Raji (cell line): ENCODE results near the gene CENPX.

Experiments used
- POLR2A ChIP-seq: IDR thresholded peaks from 2 replicates; pipeline ENCODE4 v1.6.1; 2011; ENCODE audit warnings: low read depth, low read length, control low read depth; ENCODE audit not compliant: insufficient read depth

The CENPX gene

DNA sequence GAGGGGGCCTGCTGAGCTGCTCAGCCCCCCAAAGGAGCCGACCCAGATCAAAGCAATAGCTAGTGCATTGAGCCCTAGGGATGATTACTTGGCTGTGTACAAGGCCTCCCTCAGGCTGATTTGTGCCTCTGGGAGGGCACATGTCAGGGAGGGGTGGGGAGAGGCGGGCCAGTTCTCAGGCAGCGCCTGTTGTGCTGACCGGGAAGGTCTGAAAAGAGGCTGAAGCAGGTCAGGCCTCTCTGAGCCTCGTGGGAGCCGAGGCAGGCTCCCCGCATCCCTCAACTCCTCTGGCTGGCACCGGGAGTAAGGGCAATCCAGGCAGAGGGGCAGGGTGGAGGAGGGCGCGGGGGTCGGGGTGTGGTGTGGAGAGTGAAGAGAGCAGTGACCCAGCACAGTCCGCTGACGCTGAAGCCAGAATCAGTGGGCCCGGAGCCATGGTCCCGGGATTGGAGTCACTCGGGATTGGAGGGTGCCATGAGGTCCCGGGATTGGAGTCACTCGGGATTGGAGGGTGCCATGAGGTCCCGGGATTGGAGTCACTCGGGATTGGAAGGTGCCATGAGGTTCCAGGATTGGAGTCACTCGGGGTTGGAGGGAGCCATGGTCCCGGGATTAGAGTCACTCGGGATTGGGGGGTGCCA, 11.8 kb upstream of the CENPX start:
- TF ChIP-seq POLR2A, result no peak

DNA sequence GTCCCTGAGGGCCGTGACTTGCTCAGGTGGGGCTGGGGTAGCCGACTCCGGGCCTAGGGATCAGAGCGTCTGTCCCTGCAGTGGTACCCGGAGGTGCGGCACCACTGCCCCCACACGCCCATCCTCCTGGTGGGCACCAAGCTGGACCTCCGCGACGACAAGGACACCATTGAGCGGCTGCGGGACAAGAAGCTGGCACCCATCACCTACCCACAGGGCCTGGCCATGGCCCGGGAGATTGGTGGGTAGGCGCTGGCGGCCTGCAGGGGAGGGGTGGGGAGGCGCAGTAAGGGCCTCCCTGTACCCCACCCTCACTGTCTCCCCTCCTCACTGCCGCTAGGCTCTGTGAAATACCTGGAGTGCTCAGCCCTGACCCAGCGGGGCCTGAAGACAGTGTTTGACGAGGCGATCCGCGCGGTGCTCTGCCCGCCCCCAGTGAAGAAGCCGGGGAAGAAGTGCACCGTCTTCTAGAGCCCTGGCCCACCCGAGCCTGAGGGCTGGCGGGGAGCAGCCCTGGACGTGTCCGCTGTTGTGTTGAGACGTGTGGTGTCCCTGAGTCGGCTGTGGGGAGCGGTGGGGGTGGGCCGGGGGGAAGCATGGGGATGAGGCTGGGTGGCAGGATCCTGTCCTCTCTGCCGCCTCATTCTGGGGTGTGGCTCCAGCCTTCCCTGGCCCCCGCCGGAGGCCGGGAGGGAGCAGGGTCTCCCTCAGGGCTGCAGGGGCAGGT, 10.8 kb upstream of the CENPX start:
- no peak for TF ChIP-seq POLR2A

DNA sequence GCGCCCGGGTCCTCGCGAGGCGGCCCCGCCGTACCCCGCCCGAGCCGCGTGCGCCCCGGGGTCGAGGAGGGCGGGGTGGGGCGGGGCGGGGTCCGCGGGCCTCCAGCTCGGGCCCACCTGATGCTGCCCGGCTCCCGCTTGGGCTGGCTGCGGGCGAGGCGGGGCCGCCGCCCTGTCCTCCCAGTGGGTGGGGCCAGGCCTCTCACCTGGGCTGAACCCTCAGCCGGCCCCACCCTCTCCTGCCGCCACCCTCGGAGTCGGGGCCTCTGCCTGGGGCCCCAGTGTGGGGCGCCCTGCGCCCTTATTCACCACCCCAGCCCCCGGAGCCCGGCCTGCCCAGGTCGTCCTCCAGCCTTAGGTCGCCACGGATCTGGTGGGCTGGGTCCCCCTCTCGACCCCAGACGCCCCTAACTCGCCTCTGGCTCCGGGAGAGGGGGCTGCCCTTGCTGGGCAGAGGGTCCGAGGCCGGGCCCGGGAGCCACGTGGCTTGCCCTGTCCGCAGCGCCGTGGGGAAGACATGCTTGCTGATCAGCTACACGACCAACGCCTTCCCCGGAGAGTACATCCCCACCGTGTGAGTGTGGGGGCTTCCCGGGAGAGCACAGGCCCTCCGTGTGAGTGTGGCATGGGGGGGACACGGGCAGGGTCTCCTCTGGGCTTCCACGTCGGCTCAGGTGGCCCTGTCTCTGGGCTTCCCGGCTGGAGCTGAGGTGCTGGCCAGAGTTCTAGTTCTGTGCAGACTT, 9.4 kb upstream of the CENPX start:
- no peak for TF ChIP-seq POLR2A

DNA sequence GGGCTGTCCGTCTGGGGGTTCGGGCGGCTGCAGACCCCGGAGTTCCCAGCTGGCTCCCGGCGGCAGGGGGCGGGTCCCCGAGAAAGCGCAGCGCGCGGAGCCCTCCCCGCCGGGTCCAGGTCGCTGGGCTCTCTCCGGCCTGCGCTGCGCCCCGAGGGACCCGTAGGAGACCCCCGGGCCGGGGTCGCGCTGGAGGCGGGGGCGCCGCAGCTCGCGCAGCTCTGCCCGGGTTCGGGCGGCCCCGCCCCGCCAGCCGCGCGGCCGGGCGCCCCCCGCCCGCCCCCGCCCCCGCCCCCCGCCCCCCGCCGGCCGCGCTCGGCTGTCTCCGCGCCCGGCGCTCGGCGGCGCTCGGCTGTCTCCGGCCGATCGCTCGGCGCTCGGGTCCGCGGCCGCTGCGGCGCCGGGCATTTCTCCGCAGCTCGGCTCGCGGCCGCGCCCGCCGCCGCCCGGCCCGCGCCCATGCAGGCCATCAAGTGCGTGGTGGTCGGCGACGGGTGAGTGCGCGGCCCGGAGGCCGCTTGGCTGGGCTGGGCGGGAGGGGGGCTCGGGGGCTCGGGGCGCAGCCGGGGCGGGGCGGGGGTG, 8.7 kb upstream of the CENPX start, which contains the start of gene RAC3:
RAC3 (plus strand) TSS at position 376 of the 582 bp plus-strand sequence; CDS start at position 460, 84 bp downstream.
- TF ChIP-seq POLR2A, result no peak

DNA sequence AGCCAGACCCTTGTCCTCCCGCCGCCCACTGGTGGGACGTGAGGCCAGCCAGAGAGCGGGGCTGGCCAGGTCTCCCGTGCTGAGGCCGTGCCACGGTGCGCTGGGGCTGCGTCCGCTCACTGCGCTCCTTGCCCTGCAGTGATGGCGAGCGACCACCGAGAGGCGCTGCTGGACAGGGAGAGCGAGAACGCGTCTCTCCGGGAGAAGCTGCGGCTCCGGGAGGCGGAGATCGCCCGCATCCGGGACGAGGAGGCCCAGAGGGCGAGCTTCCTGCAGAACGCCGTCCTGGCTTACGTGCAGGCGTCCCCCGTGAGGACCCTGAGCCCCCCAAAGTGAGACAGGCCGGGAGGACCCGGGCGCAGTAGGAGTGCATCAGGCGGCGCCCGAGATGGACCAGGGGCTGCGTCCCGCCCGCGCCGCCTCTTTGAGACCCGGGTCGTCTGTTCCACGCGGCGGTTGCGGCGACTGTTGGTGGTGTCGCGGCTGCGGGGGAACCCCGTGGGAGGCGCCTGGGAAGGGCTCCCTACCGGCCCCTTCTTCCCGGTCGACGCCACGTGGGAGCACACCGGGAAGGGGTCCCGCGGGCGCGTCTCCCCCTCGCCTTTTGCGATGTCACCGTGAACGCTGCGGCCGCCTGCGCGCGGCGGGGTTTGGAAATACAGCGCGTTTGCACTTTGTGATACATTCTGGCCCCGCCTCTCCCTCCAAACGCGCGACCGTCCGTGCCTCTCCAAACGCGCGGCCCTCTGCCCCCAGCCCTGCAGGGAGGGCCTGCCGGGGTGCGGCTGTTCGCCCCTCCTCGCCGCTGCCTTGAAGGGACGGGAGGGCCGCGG, 8.0 kb upstream of the CENPX start:
- no peak for TF ChIP-seq POLR2A

DNA sequence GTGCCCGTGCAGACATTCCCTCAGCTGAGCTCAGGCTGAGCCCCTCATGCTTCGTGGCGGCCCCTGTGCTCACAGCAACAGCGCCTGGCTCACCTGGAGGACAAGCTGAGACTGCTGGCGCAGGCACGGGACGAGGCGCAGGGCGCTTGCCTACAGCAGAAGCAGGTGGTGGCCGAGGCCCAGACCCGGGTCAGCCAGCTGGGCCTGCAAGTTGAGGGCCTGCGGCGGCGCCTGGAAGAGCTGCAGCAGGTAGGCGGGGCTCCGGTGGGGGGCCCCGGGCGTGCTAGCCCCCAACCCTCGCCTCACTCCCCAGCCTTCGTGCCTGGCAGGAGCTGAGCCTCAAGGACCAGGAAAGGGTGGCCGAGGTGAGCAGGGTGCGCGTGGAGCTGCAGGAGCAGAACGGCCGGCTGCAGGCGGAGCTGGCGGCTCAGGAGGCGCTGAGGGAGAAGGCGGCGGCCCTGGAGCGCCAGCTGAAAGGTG, 7.4 kb upstream of the CENPX start:
- TF ChIP-seq POLR2A, result no peak

DNA sequence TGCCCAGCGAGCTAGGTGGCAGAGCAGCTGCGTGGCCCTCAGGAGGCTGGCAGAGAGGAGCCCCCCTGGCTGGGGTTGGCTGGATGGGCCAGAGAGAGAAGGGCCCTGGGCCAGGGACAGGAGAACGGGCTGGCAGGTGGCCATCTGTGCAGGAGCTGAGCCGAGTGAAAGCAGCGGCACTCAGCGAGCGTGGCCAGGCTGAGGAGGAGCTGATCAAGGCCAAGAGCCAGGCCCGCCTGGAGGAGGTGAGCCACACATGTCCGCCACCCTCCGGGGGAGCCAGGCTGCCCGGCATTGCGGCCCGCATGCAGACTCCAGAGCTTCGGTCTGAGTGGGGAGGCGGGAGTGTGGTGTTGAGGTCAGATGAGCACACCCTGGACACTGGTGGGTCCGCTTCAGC, 6.7 kb upstream of the CENPX start:
- TF ChIP-seq POLR2A, result no peak

DNA sequence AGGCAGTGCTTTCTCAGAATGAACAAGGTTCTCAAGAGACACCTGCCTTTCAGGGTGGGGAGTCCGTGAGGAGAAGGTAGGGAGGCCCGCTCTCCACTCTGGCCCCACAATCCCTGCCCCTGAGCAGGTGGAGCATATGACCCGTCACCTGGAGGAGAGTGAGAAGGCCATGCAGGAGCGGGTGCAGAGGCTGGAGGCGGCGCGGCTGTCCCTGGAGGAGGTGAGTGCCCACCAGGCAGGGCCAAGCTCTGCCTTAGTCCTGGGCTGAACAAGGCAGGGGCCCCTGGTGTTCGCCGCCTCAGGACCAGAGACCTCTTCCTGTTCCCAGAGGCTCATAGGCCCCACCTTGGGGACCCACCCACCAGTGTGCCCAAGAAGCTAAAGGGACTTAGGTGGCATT, 6.3 kb upstream of the CENPX start:
- TF ChIP-seq POLR2A, result no peak

DNA sequence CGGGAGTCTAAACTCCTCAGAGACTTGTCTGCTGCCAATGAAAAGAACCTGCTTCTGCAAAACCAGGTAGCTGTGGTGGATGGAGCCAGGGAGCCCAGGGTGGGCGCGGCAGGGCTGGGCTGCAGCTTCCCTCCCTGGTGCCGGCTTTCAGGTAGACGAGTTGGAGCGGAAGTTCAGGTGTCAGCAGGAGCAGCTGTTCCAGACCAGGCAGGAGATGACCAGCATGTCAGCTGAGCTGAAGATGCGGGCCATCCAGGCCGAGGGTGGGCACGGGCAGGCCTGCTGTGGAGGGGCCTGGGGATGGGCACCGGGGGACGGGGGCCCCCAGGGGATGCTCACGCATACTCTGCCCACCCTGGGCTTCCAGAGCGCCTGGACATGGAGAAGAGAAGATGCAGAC, 5.6 kb upstream of the CENPX start:
- TF ChIP-seq POLR2A, result no peak

DNA sequence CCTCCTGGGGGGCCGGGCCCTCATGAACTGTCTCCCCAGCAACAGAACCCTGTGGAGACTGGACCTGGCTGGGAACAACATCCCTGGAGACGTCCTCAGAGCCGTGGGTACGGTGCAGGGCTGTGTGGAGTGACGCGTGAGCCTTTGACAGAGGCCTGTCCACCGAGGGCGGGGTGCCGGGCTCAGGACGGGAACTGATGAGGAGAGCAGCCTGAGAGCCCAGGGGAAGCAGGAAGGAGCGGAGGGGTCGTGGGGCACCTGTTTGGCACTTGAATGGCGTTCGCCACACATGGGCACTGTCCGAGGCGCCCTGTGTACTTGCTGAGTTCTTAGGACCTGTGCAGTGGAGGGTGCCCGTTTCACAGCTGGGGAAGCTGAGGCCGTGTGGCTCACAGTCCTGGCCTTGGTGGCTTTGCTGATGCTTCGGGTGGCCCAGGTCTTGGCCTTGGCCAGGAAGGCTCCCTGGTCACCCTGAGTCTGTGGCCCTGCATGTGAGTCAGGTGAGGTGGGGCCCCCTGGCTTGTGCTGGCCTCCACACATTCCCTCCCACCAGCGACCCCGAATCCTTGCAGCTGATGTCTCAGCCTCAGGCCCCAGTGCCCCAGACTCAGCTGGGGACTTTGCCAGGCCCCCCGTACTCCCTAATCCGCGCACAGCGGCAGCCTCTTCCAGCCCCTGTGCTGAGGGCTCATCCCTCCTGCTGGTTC, 2.9 kb upstream of the CENPX start:
- TF ChIP-seq POLR2A, result no peak

DNA sequence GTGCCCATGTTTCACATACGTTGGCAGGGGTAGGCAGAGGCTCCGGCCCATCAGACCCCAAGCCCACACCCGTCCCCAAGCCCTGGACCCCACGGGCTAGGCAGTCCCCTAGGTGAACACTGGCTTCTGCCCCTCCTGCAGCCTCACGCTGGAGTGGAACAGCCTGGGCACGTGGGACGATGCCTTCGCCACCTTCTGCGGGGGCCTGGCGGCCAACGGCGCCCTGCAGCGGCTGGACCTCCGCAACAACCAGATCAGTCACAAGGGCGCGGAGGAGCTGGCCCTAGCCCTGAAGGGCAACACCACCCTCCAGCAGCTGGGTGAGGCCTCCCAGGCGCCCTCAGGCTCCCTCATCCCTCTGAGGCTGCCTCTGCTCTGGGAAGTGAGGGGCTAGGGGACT, 2.2 kb upstream of the CENPX start:
- TF ChIP-seq POLR2A, result no peak

DNA sequence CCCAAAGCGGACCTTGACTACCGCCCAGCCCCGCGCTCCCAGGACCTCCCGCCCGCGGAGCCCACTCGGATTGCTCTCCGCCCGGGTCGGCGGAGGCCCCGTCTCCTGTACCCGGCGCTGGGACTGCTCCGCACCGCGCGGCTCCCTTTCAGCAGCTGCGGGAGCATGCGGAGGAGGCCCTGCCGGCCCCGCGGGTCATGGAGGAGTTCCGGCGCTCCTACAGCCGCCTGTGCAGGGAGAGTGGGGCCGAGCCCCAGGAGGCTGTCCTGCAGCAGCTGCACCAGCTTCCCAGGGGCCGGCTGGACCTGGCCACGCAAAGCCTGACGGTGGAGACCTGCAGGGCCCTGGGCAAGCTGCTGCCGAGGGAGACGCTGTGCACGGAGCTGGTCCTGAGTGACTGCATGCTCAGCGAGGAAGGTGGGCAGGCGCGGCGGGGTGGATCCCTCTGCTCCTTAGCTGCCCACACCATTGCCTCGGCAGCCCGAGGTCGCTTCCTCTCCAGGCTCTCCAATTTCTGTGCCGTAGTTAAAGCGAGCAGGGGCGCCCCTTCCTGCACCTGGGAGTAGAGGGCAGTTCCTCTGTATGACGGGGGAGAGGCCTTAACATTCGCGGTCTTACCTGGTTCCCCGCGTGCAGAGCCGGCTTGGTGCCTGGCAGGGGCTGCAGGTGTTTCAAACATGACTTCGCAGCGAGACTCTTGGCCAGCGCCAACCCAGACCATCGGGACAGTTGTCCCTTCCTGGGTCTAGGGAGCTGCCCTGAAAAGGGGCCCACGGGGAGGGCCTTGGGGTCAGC, 966 bp upstream of the CENPX start:
- TF ChIP-seq POLR2A, result peak; percentile 43

DNA sequence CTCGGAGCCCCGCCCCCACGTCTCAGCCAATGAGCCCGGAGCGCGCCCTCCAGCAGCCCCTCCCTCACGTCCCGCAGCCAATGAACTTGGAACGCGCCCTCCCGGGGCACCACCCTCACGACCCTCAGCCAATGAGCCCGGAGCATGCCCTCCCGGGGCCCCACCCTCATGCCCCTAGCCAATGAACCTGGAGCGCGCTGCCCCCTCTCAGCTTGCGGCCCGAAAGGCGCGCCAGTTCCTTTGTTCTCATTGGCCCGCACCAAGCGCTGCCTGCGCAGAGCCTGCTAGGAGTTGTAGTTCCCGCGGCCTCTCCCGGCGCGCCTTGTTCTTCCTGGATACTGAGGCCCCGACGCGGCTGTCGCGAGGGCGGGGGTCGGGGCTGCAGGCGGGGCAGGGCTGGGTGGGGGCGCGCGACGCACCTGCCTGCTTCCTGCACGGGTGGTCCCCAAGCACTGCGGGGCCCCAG, 336 bp upstream of the CENPX start, which contains the start of gene LRRC45:
LRRC45 (plus strand) TSS at position 325 of the 466 bp plus-strand sequence. CDS start 339 bp downstream, outside the sequence.
- TF ChIP-seq POLR2A, result peak; percentile 12; the same call in 1 of the 2 replicates
